Ovary (tissue), 9 donors: Measurements from ENCODE around the gene UNC5C. TPM values are rescaled to one million over a fixed set of nuclear protein-coding genes. Genes with fewer than 3 reads are reported as not detected.

Experiments used
- DNase-seq, 5 donors: peaks; one replicate each; pipeline ENCODE4 v3.0.0-alpha.2; 2019 to 2020
- H3K27ac ChIP-seq, 2 donors: fragments of 200-600 bp; one replicate each; pipeline versions ENCODE4 v1.5.1 to v1.8.0; 2019 to 2022
- H3K27me3 ChIP-seq: fragments of 200-600 bp; one replicate; pipeline ENCODE4 v1.8.0; 2022
- H3K36me3 ChIP-seq: fragments of 200-600 bp; sonication (generic); one replicate; pipeline ENCODE4 v1.5.1; 2019
- H3K4me1 ChIP-seq: one replicate; pipeline ENCODE4 v1.8.1; 2013; ENCODE audit warnings: mild to moderate bottlenecking, moderate library complexity; ENCODE audit not compliant: insufficient read depth
- H3K4me3 ChIP-seq: fragments of 200-600 bp; sonication (generic); one replicate; pipeline ENCODE4 v1.5.1; 2017
- H3K9me3 ChIP-seq, 2 donors: fragments of 200-600 bp in 1 of 2; sonication (generic) in 1 of 2; one replicate each; pipeline versions ENCODE4 v1.5.1 to v1.8.1; 2013 to 2019; ENCODE audit warnings: mild to moderate bottlenecking in 1 of 2, moderate library complexity in 1 of 2
- EP300 ChIP-seq: sonication (generic); formaldehyde crosslinking; IDR thresholded peaks from one replicate; pipeline ENCODE4 v1.6.1; 2017; ENCODE audit warnings: antibody characterized with exemption
- POLR2A ChIP-seq: fragments of 450-650 bp; IDR thresholded peaks from one replicate; pipeline ENCODE4 v1.6.1; 2017; ENCODE audit warnings: antibody characterized with exemption, mild to moderate bottlenecking, moderate library complexity
- WGBS, 3 donors: extraction: QIAGEN DNeasy Blood & Tissue Kit in 1 of 3; methylation state at CpG; one replicate each; pipeline versions ENCODE4 v1.1.5 to v1.1.7; 2013 to 2017; 5-methylcytosine and 5-hydroxymethylcytosine counted together
- intact Hi-C, 4 donors: fragments of 100-400 bp; cut with DNase I; formaldehyde crosslinking; loops; one replicate each; pipeline versions ENCODE4 v1.11.0 to v1.15.1; 2022 to 2023
- polyA plus RNA-seq, 2 donors: library from polyadenylated mRNA; stranded (reverse); fragments of 200-250 nt in 1 of 2; fragments of 350-450 nt in 1 of 2; fragmentation: Illumina TruSeq in 1 of 2; extraction: RNeasy Lipid Tissue Mini Kit (QIAGEN cat#74804) in 1 of 2; gene quantifications; one replicate each; pipeline ENCODE4 v1.2.3, GENCODE V29; 2013 to 2014
- total RNA-seq, 7 donors: library from RNA; depleted of rRNA in 2 of 7; stranded (reverse); fragments of >200 nt in 2 of 7; fragmentation: NEBNext Ultra II Directional in 3 of 7; extraction: Animal tissue kit (Norgen Biotek cat#: 25700) in 3 of 7; gene quantifications; one replicate each; pipeline versions ENCODE4 v1.1.0 to v1.2.4, GENCODE V29; 2016 to 2023
- TF ChIP-seq, protein P1 (sequence below), 3 donors: fragments of 450-650 bp in 2 of 3; fragments of 200-600 bp in 1 of 3; IDR thresholded peaks; one replicate each; pipeline versions ENCODE4 v1.5.1 to v1.8.0; 2016 to 2022; ENCODE audit warnings: antibody characterized with exemption in 3 of 3, mild to moderate bottlenecking in 1 of 3
- donor health status: DM: no; HTN: no; CAD: no; lungs with moderate emphysema.
- donor health status: DM: no; HTN: no; CAD: no.
- donor health status: Bipolar disorder and iron deficiency.
- donor health status: DM: yes; HTN: yes; CAD: no.
- donor health status: DM: no; HTN: no; CAD: no.
- donor health status: DM: yes; HTN: yes; CAD: no.

UNC5C gene
- total and polyA plus RNA-seq, 9 donors, result 1.8 to 9.4 (median 3.9) TPM

DNA sequence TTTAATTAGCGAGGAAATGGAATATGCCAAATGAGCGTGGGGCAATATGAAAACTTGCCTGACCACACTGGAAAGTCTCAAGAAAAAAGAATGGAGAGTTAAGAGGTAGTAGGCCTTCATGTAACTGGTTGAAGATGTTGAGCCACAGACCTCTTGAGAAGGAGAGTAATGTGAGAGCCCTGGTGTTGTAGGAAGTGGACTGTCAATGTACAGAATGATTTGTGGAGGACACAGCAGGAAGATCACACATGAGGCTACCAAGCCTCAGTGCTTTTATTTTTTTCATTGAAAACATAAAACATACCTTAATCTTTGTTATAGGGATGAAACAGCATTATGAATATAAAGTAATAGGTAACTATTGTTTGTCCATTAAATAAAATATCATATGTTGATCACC, 331.6 kb downstream of the UNC5C start:
- no peaks in the 10 kb centered on the region for H3K36me3 ChIP-seq
- intact Hi-C loops, result no loop called here
- no peaks in the 10 kb centered on the region for H3K9me3 ChIP-seq
- no peak overlapping the region for H3K4me3 ChIP-seq
- no peak for TF ChIP-seq POLR2A
- TF ChIP-seq, protein P1, sequence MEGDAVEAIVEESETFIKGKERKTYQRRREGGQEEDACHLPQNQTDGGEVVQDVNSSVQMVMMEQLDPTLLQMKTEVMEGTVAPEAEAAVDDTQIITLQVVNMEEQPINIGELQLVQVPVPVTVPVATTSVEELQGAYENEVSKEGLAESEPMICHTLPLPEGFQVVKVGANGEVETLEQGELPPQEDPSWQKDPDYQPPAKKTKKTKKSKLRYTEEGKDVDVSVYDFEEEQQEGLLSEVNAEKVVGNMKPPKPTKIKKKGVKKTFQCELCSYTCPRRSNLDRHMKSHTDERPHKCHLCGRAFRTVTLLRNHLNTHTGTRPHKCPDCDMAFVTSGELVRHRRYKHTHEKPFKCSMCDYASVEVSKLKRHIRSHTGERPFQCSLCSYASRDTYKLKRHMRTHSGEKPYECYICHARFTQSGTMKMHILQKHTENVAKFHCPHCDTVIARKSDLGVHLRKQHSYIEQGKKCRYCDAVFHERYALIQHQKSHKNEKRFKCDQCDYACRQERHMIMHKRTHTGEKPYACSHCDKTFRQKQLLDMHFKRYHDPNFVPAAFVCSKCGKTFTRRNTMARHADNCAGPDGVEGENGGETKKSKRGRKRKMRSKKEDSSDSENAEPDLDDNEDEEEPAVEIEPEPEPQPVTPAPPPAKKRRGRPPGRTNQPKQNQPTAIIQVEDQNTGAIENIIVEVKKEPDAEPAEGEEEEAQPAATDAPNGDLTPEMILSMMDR (IDR thresholded peaks at IDR 0.05), result no peak
- TF ChIP-seq EP300, result no peak
- DNase-seq, result no peak
- no peak overlapping the region for H3K27ac ChIP-seq
- WGBS, 3 donors, result 94 to 96% (median 95%) methylated on average over 2 of the region's 2 CpGs
- H3K27me3 ChIP-seq, result no peaks in the 10 kb centered on the region
- no peaks in the 10 kb centered on the region for H3K4me1 ChIP-seq

DNA sequence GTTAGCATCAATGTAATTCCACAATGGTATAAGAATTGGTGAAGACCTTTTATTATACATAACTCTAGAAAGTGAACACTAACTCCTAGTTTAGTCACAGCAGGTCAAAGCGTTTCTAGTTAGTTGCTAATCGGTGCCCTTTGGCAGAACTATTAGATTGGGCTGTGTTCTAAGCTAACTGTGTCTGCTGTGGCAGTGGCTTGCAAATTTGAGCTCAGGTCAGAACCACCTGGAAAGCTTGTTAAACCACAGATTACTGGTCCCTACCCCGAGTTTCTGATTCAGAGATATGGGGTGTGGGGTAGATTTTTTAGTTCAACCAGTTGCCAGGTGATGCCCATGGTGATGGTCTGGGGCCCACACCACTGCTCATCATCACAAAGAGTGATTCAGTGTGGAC, 332.1 kb downstream of the UNC5C start:
- Histone ChIP-seq H3K27ac (no peak overlapping the region), H3K4me3 (no peak overlapping the region), H3K27me3 (no peaks in the 10 kb centered on the region), H3K36me3 (no peaks in the 10 kb centered on the region), H3K9me3 (no peaks in the 10 kb centered on the region), H3K4me1 (no peaks in the 10 kb centered on the region)
- TF ChIP-seq, protein P1 (IDR thresholded peaks at IDR 0.05), result no peak
- TF ChIP-seq EP300, result no peak
- TF ChIP-seq POLR2A, result no peak
- intact Hi-C loops, result no loop called here
- DNase-seq, result no peak
- 85 to 93% (median 91%) methylated on average over 3 of the region's 3 CpGs for WGBS, 3 donors

DNA sequence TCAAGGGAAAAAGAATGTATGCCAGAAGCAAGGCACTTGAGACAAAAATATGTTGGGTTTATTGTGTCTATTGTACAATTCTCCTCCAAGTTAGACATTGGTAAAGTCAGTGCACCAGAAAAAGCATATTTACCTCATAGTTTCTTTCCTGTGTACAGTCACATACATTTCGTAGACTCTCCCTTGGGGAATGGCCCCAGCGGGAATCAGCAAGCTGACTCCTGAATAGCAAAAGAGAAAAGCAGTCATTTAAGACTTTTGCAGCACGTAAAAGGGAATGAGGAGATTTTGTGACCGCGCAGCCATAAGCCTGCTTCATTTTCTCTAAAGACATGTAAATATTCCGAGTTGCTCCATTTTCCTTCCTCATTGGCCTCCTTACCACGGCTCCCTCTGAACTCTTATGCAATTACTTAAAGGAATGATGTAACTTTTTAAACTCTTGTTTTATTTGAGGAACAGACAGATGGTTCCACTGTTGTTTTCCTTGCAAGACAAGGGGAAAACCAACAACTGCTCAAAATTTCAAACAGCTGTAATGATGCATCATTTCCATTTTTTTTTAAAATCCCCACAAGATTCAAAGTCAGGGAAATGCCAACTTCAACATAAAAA, 332.7 kb downstream of the UNC5C start:
- WGBS, 3 donors, result 75 to 84% (median 81%) methylated on average over 7 of the region's 7 CpGs
- Histone ChIP-seq H3K4me1 (no peaks in the 10 kb centered on the region), H3K36me3 (no peaks in the 10 kb centered on the region), H3K27me3 (no peaks in the 10 kb centered on the region), H3K4me3 (no peak overlapping the region), H3K9me3 (no peaks in the 10 kb centered on the region), H3K27ac (no peak overlapping the region)
- TF ChIP-seq, protein P1 (IDR thresholded peaks at IDR 0.05), result no peak
- TF ChIP-seq EP300 (no peak), POLR2A (no peak)
- no peak for DNase-seq
- intact Hi-C loops, result no loop called here

DNA sequence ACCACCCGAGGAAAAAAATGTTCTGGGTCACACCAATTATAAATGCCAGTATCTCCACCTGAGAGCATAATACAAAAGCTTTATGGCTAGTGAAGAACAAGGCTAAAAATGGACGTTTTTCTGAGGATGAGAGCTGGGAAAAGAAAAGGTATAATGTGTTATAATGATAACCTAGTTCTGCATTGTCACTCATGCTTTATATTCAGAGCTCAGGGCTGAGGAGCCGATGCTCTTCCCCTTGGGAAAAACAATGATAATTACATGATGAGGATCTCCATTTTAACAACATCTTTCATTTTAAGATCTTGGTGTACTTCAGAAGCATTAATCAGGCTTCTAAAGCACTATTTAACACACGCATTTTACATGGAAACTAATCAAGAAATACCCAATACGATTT, 333.7 kb downstream of the UNC5C start:
- 74 to 78% (median 74%) methylated on average over 5 of the region's 5 CpGs for WGBS, 3 donors
- TF ChIP-seq, protein P1 (IDR thresholded peaks at IDR 0.05), result no peak
- TF ChIP-seq EP300 (no peak), POLR2A (no peak)
- no peaks in the 10 kb centered on the region for H3K36me3 ChIP-seq
- no peak overlapping the region for H3K27ac ChIP-seq
- intact Hi-C loops, result no loop called here
- DNase-seq, result no peak
- no peaks in the 10 kb centered on the region for H3K4me1 ChIP-seq
- H3K9me3 ChIP-seq, result no peaks in the 10 kb centered on the region
- H3K27me3 ChIP-seq, result no peaks in the 10 kb centered on the region
- H3K4me3 ChIP-seq, result no peak overlapping the region
